Ovary (tissue), 9 donors: Measurements from ENCODE around the gene ABLIM2. TPM values are rescaled to one million over a fixed set of nuclear protein-coding genes. Genes with fewer than 3 reads are reported as not detected.

ENCODE experiments used
- DNase-seq, 5 donors: peaks; one replicate each; pipeline ENCODE4 v3.0.0-alpha.2; 2019 to 2020
- H3K27ac ChIP-seq, 2 donors: fragments of 200-600 bp; one replicate each; pipeline versions ENCODE4 v1.5.1 to v1.8.0; 2019 to 2022
- H3K27me3 ChIP-seq: fragments of 200-600 bp; one replicate; pipeline ENCODE4 v1.8.0; 2022
- H3K36me3 ChIP-seq: fragments of 200-600 bp; sonication (generic); one replicate; pipeline ENCODE4 v1.5.1; 2019
- H3K4me1 ChIP-seq: one replicate; pipeline ENCODE4 v1.8.1; 2013; ENCODE audit warnings: mild to moderate bottlenecking, moderate library complexity; ENCODE audit not compliant: insufficient read depth
- H3K4me3 ChIP-seq: fragments of 200-600 bp; sonication (generic); one replicate; pipeline ENCODE4 v1.5.1; 2017
- H3K9me3 ChIP-seq, 2 donors: fragments of 200-600 bp in 1 of 2; sonication (generic) in 1 of 2; one replicate each; pipeline versions ENCODE4 v1.5.1 to v1.8.1; 2013 to 2019; ENCODE audit warnings: mild to moderate bottlenecking in 1 of 2, moderate library complexity in 1 of 2
- CTCF ChIP-seq, 3 donors: fragments of 450-650 bp in 2 of 3; fragments of 200-600 bp in 1 of 3; IDR thresholded peaks; one replicate each; pipeline versions ENCODE4 v1.5.1 to v1.8.0; 2016 to 2022; ENCODE audit warnings: antibody characterized with exemption in 3 of 3, mild to moderate bottlenecking in 1 of 3
- EP300 ChIP-seq: sonication (generic); formaldehyde crosslinking; IDR thresholded peaks from one replicate; pipeline ENCODE4 v1.6.1; 2017; ENCODE audit warnings: antibody characterized with exemption
- POLR2A ChIP-seq: fragments of 450-650 bp; IDR thresholded peaks from one replicate; pipeline ENCODE4 v1.6.1; 2017; ENCODE audit warnings: antibody characterized with exemption, mild to moderate bottlenecking, moderate library complexity
- WGBS, 3 donors: extraction: QIAGEN DNeasy Blood & Tissue Kit in 1 of 3; methylation state at CpG; one replicate each; pipeline versions ENCODE4 v1.1.5 to v1.1.7; 2013 to 2017; 5-methylcytosine and 5-hydroxymethylcytosine counted together
- intact Hi-C, 4 donors: fragments of 100-400 bp; cut with DNase I; formaldehyde crosslinking; loops; one replicate each; pipeline versions ENCODE4 v1.11.0 to v1.15.1; 2022 to 2023
- polyA plus RNA-seq, 2 donors: library from polyadenylated mRNA; stranded (reverse); fragments of 200-250 nt in 1 of 2; fragments of 350-450 nt in 1 of 2; fragmentation: Illumina TruSeq in 1 of 2; extraction: RNeasy Lipid Tissue Mini Kit (QIAGEN cat#74804) in 1 of 2; gene quantifications; one replicate each; pipeline ENCODE4 v1.2.3, GENCODE V29; 2013 to 2014
- total RNA-seq, 7 donors: library from RNA; depleted of rRNA in 2 of 7; stranded (reverse); fragments of >200 nt in 2 of 7; fragmentation: NEBNext Ultra II Directional in 3 of 7; extraction: Animal tissue kit (Norgen Biotek cat#: 25700) in 3 of 7; gene quantifications; one replicate each; pipeline versions ENCODE4 v1.1.0 to v1.2.4, GENCODE V29; 2016 to 2023
- donor health status: DM: no; HTN: no; CAD: no; lungs with moderate emphysema.
- donor health status: DM: no; HTN: no; CAD: no.
- donor health status: Bipolar disorder and iron deficiency.
- donor health status: DM: yes; HTN: yes; CAD: no.
- donor health status: DM: no; HTN: no; CAD: no.
- donor health status: DM: yes; HTN: yes; CAD: no.

Gene ABLIM2
- total and polyA plus RNA-seq, 9 donors = 0.81 to 7.9 (median 2.1) TPM

GRCh38 chr4:8050180-8050554 lies 108.4 kb downstream of the ABLIM2 start:
- Histone ChIP-seq H3K4me3 (no peak overlapping the region), H3K27ac (peak overlapping the region in 1 of 2 donors; percentile 50), H3K4me1 (peaks cover 3% of the 10 kb centered on the region), H3K27me3 (no peaks in the 10 kb centered on the region), H3K9me3 (no peaks in the 10 kb centered on the region), H3K36me3 (no peaks in the 10 kb centered on the region)
- intact Hi-C loops = no loop called here
- no peak for DNase-seq
- 62 to 65% (median 64%) methylated on average over 4 of the region's 4 CpGs for WGBS, 3 donors
- TF ChIP-seq POLR2A = no peak
- TF ChIP-seq EP300 = no peak
- no peak for TF ChIP-seq CTCF (IDR thresholded peaks at IDR 0.05)

- intact Hi-C loops = no loop called here
- Histone ChIP-seq H3K4me3 (no peak overlapping the region), H3K4me1 (peaks cover 3% of the 10 kb centered on the region), H3K9me3 (no peaks in the 10 kb centered on the region), H3K36me3 (no peaks in the 10 kb centered on the region), H3K27ac (no peak overlapping the region), H3K27me3 (no peaks in the 10 kb centered on the region)
- TF ChIP-seq CTCF (IDR thresholded peaks at IDR 0.05) (no peak), POLR2A (no peak), EP300 (no peak)
- DNase-seq = peak in 1 of 5 donors; percentile 42
- WGBS, 3 donors = 90 to 91% (median 90%) methylated on average over 18 of the region's 18 CpGs
Measured at GRCh38 chr4:8048856-8049676, 109.5 kb downstream of the ABLIM2 start.

GRCh38 chr4:8047837-8048678 lies 110.6 kb downstream of the ABLIM2 start:
- no peak for DNase-seq
- no peaks in the 10 kb centered on the region for H3K27me3 ChIP-seq
- H3K4me1 ChIP-seq = peaks cover 3% of the 10 kb centered on the region
- H3K9me3 ChIP-seq = no peaks in the 10 kb centered on the region
- intact Hi-C loops = no loop called here
- H3K36me3 ChIP-seq = no peaks in the 10 kb centered on the region
- no peak overlapping the region for H3K27ac ChIP-seq
- no peak overlapping the region for H3K4me3 ChIP-seq
- no peak for TF ChIP-seq POLR2A
- no peak for TF ChIP-seq EP300
- TF ChIP-seq CTCF (IDR thresholded peaks at IDR 0.05) = no peak
- WGBS, 3 donors = 86 to 89% (median 89%) methylated on average over 21 of the region's 21 CpGs

- WGBS, 3 donors = 85 to 92% (median 89%) methylated on average over 20 of the region's 20 CpGs
- no peak overlapping the region for H3K27ac ChIP-seq
- TF ChIP-seq POLR2A (no peak), EP300 (no peak), CTCF (IDR thresholded peaks at IDR 0.05) (no peak)
- no peaks in the 10 kb centered on the region for H3K27me3 ChIP-seq
- no peaks in the 10 kb centered on the region for H3K36me3 ChIP-seq
- H3K4me1 ChIP-seq = peaks cover 3% of the 10 kb centered on the region
- no peak overlapping the region for H3K4me3 ChIP-seq
- intact Hi-C loops = no loop called here
- no peak for DNase-seq
- H3K9me3 ChIP-seq = no peaks in the 10 kb centered on the region
Measured at GRCh38 chr4:8046925-8047541, 111.6 kb downstream of the ABLIM2 start.
